Measurements from ENCODE around the gene GALNT1.
A peak's percentile ranks its signal among the peaks of the same experiment; 100 is the strongest.

The GALNT1 gene

DNA sequence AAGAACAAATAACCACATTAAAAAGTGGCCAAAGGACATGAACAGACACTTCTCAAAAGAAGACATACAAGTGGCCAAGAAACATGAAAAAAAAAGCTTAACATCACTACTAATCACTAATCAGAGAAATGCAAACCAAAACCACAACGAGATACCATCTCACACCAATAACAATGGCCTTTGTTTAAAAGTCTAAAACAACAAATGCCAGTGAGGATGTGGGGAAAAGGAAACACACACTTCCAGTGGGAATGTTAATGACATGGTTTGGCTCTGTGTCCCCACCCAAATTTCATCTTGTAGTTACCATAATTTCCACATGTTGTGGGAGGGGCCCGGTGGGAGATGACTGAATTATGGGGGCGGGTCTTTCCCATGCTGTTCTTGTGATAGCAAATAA, 147.1 kb downstream of the GALNT1 start:
- DNase-seq = peak; percentile 12

DNA sequence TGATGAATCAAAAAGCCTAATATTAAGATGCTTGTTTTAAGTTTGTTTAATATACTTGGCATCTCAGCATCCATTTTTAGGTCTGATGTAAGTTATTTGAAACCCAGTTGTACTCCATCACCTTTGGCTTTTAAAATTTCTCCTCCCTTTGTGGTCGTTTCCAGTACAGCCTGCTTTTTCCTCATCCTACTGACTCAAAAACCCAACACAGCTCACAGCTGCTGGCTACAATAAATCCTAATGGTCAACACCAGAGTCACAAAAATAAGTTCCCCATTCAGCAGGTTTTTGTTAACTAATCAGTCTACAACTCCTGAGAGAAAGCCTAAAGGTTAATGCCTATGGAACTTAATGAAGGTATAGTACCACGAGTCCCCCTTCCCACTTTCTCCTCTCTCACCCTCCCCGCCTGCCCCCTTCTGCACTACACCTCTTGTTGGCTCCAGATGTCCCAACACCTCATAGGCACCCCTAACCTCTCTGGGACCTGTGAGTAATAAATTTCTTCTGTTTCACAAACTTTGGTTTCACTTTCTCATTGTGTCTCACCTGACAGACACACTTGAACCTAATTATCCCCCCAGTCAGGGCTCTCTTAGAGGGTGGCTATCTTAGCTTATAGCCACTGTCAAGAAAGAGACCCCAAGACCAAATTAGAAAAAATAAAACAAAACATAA, 148.6 kb downstream of the GALNT1 start:
- peak; percentile 39 for DNase-seq

DNA sequence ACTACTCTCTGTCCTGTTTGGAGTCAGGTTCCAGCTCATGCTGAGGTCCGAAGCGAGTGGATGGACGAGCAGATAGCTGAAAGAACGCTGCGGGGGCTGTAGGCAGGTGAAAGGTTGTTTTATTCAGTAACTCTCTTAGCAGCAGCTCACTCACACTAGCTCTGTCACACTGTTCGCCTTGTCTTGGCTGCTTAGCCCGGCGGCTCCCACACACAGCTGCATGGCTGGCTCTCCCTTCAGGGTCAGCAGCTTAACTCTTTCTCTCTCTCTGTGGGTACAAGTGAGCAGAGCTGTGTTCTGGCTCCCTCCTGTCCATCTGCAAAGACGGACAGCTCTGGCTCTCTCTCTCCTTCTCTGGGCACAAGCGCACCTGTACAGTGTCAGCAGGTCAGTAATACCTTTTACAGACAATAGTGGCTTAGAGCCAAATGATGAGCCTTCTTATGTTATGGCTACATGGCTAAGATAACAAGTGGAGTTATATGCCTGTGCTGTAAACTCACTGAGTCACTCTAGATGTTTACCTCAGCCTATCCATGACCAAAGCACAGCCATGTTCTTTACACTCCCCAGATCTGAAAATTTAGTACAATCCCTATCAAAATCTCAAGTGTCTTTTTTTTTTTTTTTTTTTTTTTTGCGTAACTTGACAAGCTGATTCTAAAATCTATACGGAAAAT, 149.3 kb downstream of the GALNT1 start:
- peak; percentile 38 for DNase-seq

DNA sequence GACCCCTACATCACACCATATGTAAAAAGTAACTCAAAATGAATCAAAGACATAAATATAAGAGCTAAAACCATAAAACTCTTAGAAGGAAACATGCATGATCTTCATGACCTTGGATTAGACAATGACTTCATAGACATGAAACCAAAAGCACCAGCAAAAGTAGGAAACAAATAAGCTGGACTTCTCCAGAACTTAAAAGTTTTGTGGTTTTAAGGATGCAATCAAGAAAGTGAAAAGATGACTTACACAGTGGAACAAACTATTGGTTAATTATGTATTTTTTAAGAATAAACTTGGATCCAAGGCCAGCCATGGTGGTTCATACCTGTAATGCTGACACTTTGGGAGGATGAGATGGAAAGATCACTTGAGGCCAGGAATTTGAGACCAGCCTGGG, 150.2 kb downstream of the GALNT1 start:
- DNase-seq = no peak

DNA sequence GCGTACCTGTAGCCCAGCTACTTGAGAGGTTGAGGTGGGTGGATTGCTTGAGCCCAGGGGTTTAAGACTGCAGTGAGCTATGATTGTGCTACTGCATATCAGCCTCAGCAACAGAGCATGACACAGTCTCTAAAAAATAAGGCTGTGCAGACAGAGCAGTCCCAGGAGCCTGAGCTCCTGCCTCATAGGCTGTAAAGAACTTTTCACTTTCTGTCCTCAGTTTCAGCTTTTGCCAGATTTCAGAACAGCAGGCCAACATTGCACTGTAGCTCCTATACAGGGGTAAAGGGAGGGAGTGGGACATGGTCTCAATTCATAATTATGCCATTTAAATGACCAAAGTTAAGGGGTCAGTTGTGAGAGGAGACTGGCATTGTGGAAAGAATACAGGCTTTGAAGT, 150.6 kb downstream of the GALNT1 start:
- DNase-seq = no peak

DNA sequence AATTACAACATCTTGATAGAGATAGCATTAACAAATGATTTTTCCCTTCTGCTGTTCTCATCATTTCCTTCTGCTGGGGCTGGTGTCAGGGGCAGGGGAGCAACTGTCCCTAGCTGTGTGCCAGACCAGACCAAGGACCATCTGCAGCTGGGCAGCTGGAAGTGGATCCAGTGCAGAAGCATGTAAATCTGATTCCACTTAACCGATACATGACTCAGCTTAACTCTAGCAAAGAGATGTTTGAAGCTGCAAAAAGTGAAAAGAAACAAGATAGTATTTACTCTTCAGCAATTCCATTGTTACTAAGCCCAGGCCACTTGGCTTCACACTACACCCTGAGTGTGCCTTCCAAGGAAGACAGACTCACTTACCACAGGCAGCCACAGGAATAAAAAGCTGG, 151.1 kb downstream of the GALNT1 start:
- peak; percentile 29 for DNase-seq

DNA sequence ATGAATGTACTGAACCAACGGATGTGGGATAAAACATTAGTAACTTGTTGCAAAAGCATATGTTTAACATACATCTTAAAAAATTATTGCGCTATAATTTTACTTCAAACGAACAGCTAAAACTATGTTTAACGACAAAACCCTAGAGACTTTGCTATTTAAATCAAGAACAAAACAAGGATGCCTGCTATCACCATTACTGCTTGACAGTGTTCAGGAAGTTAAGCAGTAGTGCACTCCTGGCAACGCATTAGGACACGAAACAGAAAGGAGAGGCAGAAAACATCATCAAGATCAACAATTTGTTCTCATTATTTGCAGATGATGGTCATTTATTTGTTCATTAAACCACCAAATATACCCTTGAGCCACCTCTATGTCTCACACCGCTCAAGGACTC, 151.9 kb downstream of the GALNT1 start:
- no peak for DNase-seq

DNA sequence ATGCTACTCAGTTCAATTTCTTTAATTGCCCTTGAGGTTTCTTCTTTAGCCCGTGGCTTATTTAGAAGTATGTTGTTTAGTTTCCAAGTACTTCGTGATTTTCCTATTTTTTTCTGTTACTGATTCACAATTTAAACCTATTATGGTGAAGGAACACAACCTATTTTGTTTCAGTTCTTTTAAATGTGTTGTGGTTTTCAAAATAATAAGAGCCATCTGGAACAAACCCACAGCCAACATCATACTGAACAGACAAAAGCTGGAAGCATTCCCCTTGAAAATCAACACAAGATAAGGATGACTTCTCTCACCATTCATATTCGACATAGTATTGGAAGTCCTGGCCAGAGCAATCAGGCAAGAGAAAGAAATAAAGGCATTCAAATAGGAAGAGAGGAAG, 155.2 kb downstream of the GALNT1 start:
- no peak for DNase-seq

DNA sequence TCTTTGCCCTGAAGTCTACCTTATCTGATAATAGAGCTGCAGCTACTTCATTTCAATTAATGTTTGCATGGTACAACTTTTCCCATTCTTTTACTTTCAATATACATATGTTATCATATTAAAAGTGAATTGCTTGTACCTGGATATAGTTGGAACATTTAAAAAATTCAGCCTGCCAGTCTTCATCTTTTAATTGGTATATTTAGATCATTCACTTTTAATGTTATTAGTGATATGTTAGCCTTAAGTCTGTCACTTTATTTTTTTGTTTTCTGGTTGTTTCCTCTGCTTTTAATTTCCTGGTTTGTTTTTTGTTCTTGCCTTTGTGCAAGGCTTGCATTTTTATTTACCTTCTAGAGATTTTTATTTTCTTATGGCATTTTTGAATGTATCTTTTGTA, 158.2 kb downstream of the GALNT1 start:
- DNase-seq = no peak

DNA sequence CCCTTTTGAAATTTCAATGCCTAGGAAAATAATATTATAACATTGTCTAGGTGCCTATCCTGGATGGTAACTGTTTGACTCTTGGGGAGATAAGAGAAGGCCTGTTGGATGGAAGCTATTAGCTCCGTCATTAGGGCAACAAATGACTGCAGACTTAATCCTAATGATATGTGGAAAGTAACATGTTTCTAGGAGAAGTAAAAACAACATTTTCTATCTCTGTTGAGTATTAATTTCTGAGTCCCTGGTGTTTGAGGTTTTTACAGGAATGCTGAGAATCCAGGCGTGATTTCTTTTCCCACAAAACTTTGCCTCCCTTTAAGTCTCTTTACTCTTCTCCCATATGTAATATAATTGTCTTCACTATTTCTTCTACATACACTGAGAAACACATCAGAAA, 159.1 kb downstream of the GALNT1 start:
- no peak for DNase-seq

DNA sequence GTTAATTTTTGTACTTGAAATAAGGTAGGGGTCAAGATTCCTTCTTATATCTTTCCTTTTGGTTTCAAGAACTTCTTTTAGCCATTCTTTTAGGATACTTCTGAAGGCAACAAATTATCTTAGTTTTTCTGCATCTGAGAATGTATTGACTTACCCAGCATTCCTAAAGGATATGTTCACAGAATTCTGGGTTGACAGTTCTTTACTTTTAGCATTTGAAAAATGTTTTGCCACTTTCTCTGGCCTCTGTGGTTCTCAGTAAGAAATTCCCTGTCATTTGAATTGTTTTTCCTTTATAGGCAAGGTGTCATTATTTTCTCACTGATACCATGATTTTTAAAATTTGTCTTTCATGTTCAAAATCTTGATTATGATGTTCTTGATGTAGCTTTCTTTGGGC, 162.4 kb downstream of the GALNT1 start:
- DNase-seq = no peak

DNA sequence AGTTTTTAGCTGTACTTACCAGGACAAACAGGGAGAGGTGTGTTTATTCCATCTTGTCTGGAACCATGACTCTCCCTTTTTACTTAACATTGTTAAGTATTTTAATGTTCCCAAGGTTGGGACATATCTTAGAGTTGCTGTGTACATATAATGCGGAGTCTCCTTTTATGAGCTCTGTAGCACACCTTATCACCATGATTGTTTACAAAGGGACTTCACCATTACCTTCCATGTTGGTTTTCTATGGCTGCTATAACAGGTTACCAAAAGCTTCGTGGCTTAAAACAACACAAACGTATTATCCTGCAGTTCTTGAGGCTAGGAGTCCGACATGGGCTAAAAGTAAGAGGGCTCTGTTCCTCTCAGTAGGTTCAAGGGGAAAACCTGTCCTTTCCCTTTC, 164.3 kb downstream of the GALNT1 start:
- DNase-seq = no peak

DNA sequence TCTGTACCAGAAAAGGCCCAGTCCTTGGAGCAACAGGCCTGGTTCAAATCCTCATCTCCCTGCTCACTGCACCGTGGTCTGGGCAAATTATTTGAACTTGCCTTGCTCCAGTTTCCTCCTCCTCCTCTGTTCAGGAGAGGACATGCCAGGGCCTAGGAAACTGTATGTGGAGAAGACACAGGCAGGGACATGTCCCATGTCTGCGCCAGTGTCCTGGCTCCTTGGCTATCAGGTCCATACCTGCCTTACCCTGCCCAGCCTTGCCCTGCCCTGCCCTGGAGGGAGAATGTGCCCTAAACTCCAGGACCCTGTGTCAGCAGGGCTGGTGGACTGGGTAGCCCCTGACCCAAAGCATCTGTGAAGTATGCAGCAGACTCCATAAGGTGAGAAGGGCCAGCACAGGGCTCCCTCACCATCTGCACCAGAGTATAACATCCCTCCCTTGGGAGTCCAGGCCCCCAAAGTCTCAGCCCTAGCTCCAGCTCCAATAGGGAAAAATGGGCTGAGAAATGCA, 165.3 kb downstream of the GALNT1 start:
- DNase-seq = no peak

DNA sequence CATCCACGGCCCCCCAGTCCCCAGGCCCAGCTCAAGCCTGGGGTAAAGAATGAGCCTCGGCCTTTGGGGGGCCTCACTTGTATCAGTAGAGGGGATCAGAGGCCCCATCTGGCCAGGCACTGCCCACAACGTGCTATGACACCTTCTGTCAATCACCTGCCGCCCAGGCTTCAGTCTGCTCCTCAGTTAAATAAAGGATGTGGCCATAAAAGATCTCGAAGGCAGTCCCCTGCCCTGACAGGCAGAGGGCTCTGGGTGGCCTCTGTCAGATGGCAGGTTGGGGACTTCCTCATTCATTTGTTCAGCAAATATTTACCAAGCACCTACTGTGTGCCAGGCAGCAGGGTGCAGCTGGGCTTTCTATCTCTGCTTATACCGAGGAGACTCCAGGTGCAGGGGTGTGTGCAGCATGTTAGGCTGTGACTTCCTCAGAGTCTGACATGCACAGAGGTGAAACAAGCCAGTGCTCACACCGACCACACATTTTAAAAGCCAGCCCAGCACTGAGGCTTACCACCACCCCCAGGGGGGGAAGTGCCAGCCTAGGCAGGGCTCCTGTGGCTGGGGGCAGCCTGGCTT, 166.4 kb downstream of the GALNT1 start:
- no peak for DNase-seq

DNA sequence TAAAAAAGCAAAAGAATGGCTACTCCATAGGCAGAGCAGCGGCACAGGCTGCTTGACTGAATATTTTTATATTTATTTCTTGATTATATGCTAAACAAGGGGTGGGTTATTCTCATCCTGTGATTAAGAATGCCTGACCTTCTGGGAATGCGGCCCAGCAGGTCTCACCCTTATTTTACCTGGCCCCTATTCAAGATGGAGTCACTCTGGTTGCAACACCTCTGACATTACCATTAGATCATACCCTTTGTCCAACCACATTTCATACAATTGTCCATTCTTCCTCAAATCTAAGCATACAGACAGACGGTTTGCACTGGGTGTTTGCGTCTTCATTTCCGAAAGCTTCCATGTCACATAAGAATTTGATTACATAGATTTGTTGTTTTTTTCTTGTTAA, 168.2 kb downstream of the GALNT1 start:
- DNase-seq = no peak

DNA sequence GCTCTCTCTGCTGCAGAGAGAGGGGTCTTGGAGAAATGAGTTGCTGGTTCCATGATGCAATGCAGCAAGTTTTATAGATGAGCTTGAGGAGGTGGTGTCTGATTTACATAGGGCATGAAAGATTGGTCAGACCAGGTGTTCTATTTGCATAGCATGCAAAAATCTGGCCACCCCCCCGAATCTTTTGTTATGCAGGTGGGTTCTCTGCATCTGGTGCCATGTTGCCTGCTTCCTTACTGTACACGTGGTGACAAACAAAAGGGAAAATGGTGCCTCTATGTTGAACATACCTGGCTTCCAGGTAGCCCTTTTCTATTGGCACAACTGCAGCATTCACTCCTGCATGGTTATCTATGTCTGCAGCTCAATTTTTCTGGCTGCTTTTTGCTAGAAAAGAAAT, 169.4 kb downstream of the GALNT1 start:
- DNase-seq = no peak

DNA sequence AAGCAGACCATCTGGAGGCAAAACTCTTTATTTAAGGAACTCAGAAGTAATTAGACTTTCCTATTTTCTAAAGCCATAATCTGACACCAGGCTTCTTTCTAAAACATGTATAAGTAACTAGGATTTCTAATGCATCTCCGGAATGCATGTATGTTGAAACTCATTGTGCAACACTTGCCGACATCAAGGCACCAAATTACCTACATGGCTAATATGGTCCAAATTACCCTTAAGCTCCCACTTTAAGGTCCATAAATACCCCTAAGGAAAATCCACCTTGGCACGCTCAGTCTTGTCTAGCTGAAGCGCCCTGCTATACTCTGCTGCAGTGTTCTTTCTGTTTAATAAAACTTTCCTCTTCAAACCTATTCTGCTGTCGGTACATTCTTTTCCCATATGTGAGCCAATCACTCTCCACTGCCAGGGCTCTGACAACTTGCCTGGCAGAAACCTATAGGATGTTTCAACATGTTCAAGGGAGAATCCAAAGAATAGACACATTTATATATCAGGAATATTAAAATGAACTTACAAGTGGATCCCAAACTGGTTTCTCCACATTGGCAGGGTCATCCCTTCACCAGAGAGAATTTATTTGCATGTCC, 171.9 kb downstream of the GALNT1 start:
- DNase-seq = no peak

DNA sequence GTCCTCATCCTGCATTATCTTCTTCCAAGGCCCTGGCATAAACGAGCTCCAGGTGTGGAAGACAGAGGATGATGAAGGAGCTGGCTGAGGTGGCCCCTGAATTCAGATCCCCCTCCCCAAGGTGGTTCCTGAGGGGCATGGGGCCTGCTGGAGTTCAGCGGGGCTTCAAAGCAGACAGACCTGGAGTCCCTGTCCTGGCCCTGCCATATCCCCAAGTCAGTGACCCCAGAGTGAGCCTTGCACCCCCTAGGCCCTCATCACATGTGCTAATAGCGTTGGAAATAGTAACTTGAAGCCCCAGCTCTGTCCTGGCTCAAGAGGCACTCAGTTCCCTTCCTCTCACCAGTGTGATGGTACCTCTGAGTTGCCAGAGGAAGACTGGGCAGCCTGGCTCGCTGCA, 172.9 kb downstream of the GALNT1 start:
- no peak for DNase-seq

DNA sequence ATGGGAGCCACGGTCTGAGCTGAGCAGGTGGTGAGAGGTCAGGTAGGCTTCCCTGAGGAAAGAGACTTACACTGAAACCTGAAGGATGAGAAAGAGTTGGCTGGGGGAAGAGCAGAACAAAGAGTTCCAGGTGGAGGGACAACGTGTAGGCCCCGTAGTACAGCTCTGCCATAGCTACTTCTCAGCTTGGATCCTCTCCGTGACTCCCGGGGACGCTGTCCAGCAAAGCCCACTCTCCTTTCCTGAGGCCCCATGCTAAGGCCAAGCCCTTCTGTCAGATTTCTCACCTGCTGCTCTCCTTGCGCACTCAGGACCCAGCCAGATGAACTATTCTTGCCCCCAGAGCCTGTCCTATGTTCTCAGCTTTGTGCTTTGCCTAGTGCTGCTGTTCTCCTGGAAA, 173.8 kb downstream of the GALNT1 start:
- no peak for DNase-seq

DNA sequence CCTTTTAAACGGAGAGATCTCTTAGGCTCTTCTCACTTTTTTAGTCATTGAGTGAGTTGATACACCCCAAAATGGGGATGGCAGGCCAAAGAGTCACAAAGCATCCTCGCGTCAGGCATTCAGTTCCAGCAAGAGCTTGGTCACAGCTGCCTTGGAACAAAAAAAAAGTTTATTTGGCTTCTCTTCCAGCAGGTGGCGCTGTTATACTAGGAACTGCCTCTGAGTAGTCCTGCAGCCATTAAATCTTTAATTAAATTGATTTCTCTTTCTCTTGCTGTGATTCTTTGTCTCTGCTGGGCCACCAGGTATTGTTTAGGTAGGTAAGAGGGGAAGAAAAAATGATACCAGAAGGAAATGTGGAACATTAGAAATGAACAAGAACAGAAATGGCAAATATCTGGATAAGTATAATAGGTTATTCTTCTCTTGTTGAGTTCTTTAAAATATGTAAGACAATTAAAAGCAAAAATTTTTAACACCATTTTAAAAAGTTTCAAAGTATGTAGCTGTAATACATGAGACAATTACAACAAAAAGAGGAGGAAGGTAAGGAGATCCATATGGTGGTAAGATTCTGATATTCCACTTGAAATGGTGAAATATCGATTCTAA, 175.1 kb downstream of the GALNT1 start:
- peak; percentile 67 for DNase-seq
